WTC11 (cell line): Measurements from ENCODE around the gene CACNB1. TPM values are rescaled to one million over a fixed set of nuclear protein-coding genes. Genes with fewer than 3 reads are reported as not detected.

Source experiments
- ATAC-seq: fragments of 200-7000 bp; cut with Tn5 transposase; 2 replicates; pipeline ENCODE4 v1.10.0; 2021; ENCODE audit warnings: mild to moderate bottlenecking, moderate library complexity
- CTCF ChIA-PET: fragments of 300-600 bp; sonication (Branson Sonifier 250); formaldehyde crosslinking; loops from one replicate; lab custom pipeline; 2021; ENCODE audit warnings: antibody characterized with exemption; lab: Charles Lee
- POLR2A ChIA-PET: fragments of 350-600 bp; sonication (Branson Sonifier 250); formaldehyde crosslinking; loops from one replicate; lab custom pipeline; 2021; ENCODE audit warnings: antibody characterized with exemption; lab: Charles Lee
- DNase-seq: peaks from one replicate; pipeline ENCODE4 v3.0.0; 2021; ENCODE audit warnings: low spot score
- H3K27ac Mint-ChIP-seq: 2 replicates; pipeline ENCODE4 v1.8.0; 2021; ENCODE audit warnings: mixed read lengths
- H3K27me3 Mint-ChIP-seq: 2 replicates; pipeline ENCODE4 v1.8.0; 2021; ENCODE audit warnings: low read depth, mild to moderate bottlenecking, moderate library complexity, mixed read lengths
- H3K36me3 Mint-ChIP-seq: 2 replicates; pipeline ENCODE4 v1.8.0; 2021; ENCODE audit warnings: mixed read lengths
- H3K4me1 Mint-ChIP-seq: 2 replicates; pipeline ENCODE4 v1.8.0; 2022; ENCODE audit warnings: mixed read lengths
- H3K4me3 Mint-ChIP-seq: 2 replicates; pipeline ENCODE4 v1.8.0; 2021; ENCODE audit warnings: mild to moderate bottlenecking, moderate library complexity, mixed read lengths
- H3K9me3 Mint-ChIP-seq: 2 replicates; pipeline ENCODE4 v1.8.0; 2021; ENCODE audit warnings: mixed read lengths
- ATF1 ChIP-seq: sonication (generic); formaldehyde crosslinking; IDR thresholded peaks from 2 replicates; pipeline ENCODE4 v1.8.1; 2023; ENCODE audit warnings: mild to moderate bottlenecking, moderate library complexity, missing genetic modification reagents
- CREB1 ChIP-seq: sonication (generic); formaldehyde crosslinking; IDR thresholded peaks from 2 replicates; pipeline ENCODE4 v1.8.0; 2023; ENCODE audit warnings: mild to moderate bottlenecking, missing genetic modification reagents
- CREM ChIP-seq: sonication (generic); formaldehyde crosslinking; IDR thresholded peaks from 2 replicates; pipeline ENCODE4 v1.8.1; 2022; ENCODE audit warnings: mild to moderate bottlenecking, missing genetic modification reagents, moderate library complexity
- EMX1 ChIP-seq: fragments of 250-450 bp; sonication (Bioruptor Pico); IDR thresholded peaks from 2 replicates; pipeline ENCODE4 v1.8.0; 2021; ENCODE audit warnings: mild to moderate bottlenecking
- FOXJ3 ChIP-seq: sonication (generic); formaldehyde crosslinking; IDR thresholded peaks from 2 replicates; pipeline ENCODE4 v1.9.0; 2021; ENCODE audit warnings: missing genetic modification reagents, mild to moderate bottlenecking, borderline replicate concordance
- FOXP4 ChIP-seq: sonication (generic); formaldehyde crosslinking; IDR thresholded peaks from 2 replicates; pipeline ENCODE4 v1.8.0; 2022; ENCODE audit warnings: mild to moderate bottlenecking, missing genetic modification reagents
- IRF2 ChIP-seq: sonication (generic); formaldehyde crosslinking; IDR thresholded peaks from 2 replicates; pipeline ENCODE4 v1.8.0; 2022; ENCODE audit warnings: low read depth, missing genetic modification reagents, borderline replicate concordance
- MYBL2 ChIP-seq: sonication (generic); formaldehyde crosslinking; IDR thresholded peaks from 2 replicates; pipeline ENCODE4 v1.8.1; 2023; ENCODE audit warnings: mild to moderate bottlenecking, moderate library complexity, missing genetic modification reagents
- NR1H2 ChIP-seq: sonication (generic); formaldehyde crosslinking; IDR thresholded peaks from 2 replicates; pipeline ENCODE4 v1.9.0; 2021; ENCODE audit warnings: mild to moderate bottlenecking, moderate library complexity, missing genetic modification reagents
- SOX15 ChIP-seq: fragments of 250-450 bp; sonication (Bioruptor Pico); IDR thresholded peaks from 2 replicates; pipeline ENCODE4 v1.9.0; 2021; ENCODE audit warnings: mild to moderate bottlenecking
- SP1 ChIP-seq: sonication (generic); formaldehyde crosslinking; conservative IDR thresholded peaks from 2 replicates; pipeline ENCODE4 v1.8.1; 2022; ENCODE audit warnings: missing genetic modification reagents
- TCF7 ChIP-seq: sonication (generic); formaldehyde crosslinking; IDR thresholded peaks from 2 replicates; pipeline ENCODE4 v1.8.0; 2022; ENCODE audit warnings: mild to moderate bottlenecking, low read depth, missing genetic modification reagents, moderate library complexity
- TEAD4 ChIP-seq: sonication (generic); formaldehyde crosslinking; IDR thresholded peaks from 2 replicates; pipeline ENCODE4 v1.8.0; 2022; ENCODE audit warnings: mild to moderate bottlenecking, missing genetic modification reagents
- USF1 ChIP-seq: sonication (generic); formaldehyde crosslinking; IDR thresholded peaks from 2 replicates; pipeline ENCODE4 v1.8.0; 2022; ENCODE audit warnings: mild to moderate bottlenecking, missing genetic modification reagents
- ZNF219 ChIP-seq: sonication (generic); formaldehyde crosslinking; IDR thresholded peaks from 2 replicates; pipeline ENCODE4 v1.8.0; 2023; ENCODE audit warnings: missing genetic modification reagents, mild to moderate bottlenecking, borderline replicate concordance
- ZNF423 ChIP-seq: fragments of 250-450 bp; sonication (Bioruptor Pico); IDR thresholded peaks from 2 replicates; pipeline ENCODE4 v2.1.2; 2022; ENCODE audit warnings: mild to moderate bottlenecking, moderate library complexity
- ZSCAN18 ChIP-seq: fragments of 250-450 bp; sonication (Bioruptor Pico); IDR thresholded peaks from 2 replicates; pipeline ENCODE4 v2.1.2; 2022; ENCODE audit warnings: mild to moderate bottlenecking, moderate library complexity
- total RNA-seq: library from RNA; stranded (reverse); gene quantifications from 3 replicates; pipeline ENCODE4 v1.2.3, GENCODE V29; 2021
- TF ChIP-seq, protein P1 (sequence below): sonication (generic); formaldehyde crosslinking; IDR thresholded peaks from 2 replicates; pipeline ENCODE4 v1.8.0; 2023; ENCODE audit warnings: mild to moderate bottlenecking, missing genetic modification reagents
- TF ChIP-seq, protein P2 (sequence below): sonication (generic); formaldehyde crosslinking; IDR thresholded peaks from 2 replicates; pipeline ENCODE4 v1.8.1; 2023; ENCODE audit warnings: mild to moderate bottlenecking, missing genetic modification reagents, borderline replicate concordance

CACNB1 gene
- total RNA-seq, 1 experiment from 2014 or later: 17.0 TPM

DNA sequence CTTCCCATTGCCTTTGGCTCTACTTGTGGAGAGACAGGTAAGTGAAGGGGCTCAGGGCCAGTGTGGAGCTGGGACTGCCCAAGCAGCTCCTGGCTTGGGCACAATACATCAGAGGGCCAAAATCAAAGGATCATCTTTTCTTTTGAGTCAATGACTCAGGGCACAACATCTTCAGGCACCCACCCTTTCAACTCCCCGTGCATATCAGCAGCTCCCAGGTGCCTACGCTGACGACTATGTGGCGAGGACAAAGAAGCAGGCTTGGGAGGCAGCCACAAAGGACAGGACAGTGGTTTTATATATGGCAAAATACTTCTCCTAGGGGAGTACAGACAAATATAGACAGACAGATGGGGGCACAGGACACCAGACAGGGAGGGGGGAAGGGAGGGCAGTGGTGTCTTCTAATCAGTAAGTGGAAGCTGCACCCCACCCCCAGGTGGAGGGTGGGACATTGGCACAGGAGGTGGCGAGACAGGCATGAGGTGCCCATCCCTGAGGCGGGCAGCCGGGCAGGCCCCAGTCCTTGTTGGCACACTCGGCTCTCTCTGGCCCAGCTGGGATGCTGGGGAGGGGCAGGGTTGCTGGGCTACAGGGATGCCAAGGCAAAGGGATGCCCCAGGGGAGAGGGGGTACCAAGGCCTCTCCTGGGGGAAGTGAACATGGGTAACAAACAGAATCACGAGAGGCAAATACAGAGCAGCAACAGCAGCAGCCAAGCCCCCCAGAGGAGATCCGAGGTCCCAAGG is 23.8 kb downstream of the CACNB1 start:
- DNase-seq (no peak), ATAC-seq (no peak)
- POLR2A ChIA-PET: interaction anchor here (2.1 kb wide), 1 partner anchor 8 kb away, joined by 21 read pairs; the partner anchor contains the start of gene ARL5C
- TF ChIP-seq TCF7 (CRISPR knock-in tag): no peak
- H3K27me3 Mint-ChIP-seq: peaks cover 22% of the 10 kb centered on the region
- H3K4me3 Mint-ChIP-seq: no peak overlapping the region
- H3K27ac Mint-ChIP-seq: no peak overlapping the region
- peaks cover 41% of the 10 kb centered on the region for H3K4me1 Mint-ChIP-seq
- peaks cover 6% of the 10 kb centered on the region; the same call in 1 of the 2 replicates for H3K36me3 Mint-ChIP-seq
- CTCF ChIA-PET: interaction anchor here (0.6 to 4.2 kb wide), 42 partner anchors 10 to 637 kb away, joined by 3 to 284 read pairs (median 6); partner anchors contain the start of genes ARL5C, CACNB1, FBXO47 and LASP1NB
- H3K9me3 Mint-ChIP-seq: peaks cover 4% of the 10 kb centered on the region

GRCh38 chr17:39173080-39173479 is 24.4 kb downstream of the CACNB1 start:
- POLR2A ChIA-PET: no interaction called here
- CTCF ChIA-PET: interaction anchor here (0.6 to 4.2 kb wide), 10 partner anchors 9 to 206 kb away, joined by 3 to 284 read pairs (median 40); partner anchors contain the start of genes ARL5C, CACNB1, FBXO47 and PLXDC1
- DNase-seq: no peak
- peaks cover 22% of the 10 kb centered on the region for H3K27me3 Mint-ChIP-seq
- TF ChIP-seq IRF2 (CRISPR knock-in tag) (no peak), FOXP4 (CRISPR knock-in tag) (no peak), MYBL2 (CRISPR knock-in tag) (no peak), ZNF219 (CRISPR knock-in tag) (no peak), USF1 (CRISPR knock-in tag) (no peak), TCF7 (CRISPR knock-in tag) (no peak), NR1H2 (CRISPR knock-in tag) (no peak), ATF1 (CRISPR knock-in tag) (no peak), SOX15 (CRISPR knock-in tag) (no peak), TEAD4 (CRISPR knock-in tag) (no peak), SP1 (CRISPR knock-in tag) (no peak), ZNF423 (CRISPR knock-in tag) (no peak), FOXJ3 (no peak), EMX1 (CRISPR knock-in tag) (no peak), CREB1 (CRISPR knock-in tag) (no peak), ZSCAN18 (CRISPR knock-in tag) (no peak), CREM (CRISPR knock-in tag) (no peak)
- TF ChIP-seq, protein P1, sequence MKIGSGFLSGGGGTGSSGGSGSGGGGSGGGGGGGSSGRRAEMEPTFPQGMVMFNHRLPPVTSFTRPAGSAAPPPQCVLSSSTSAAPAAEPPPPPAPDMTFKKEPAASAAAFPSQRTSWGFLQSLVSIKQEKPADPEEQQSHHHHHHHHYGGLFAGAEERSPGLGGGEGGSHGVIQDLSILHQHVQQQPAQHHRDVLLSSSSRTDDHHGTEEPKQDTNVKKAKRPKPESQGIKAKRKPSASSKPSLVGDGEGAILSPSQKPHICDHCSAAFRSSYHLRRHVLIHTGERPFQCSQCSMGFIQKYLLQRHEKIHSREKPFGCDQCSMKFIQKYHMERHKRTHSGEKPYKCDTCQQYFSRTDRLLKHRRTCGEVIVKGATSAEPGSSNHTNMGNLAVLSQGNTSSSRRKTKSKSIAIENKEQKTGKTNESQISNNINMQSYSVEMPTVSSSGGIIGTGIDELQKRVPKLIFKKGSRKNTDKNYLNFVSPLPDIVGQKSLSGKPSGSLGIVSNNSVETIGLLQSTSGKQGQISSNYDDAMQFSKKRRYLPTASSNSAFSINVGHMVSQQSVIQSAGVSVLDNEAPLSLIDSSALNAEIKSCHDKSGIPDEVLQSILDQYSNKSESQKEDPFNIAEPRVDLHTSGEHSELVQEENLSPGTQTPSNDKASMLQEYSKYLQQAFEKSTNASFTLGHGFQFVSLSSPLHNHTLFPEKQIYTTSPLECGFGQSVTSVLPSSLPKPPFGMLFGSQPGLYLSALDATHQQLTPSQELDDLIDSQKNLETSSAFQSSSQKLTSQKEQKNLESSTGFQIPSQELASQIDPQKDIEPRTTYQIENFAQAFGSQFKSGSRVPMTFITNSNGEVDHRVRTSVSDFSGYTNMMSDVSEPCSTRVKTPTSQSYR: no peak
- TF ChIP-seq, protein P2, sequence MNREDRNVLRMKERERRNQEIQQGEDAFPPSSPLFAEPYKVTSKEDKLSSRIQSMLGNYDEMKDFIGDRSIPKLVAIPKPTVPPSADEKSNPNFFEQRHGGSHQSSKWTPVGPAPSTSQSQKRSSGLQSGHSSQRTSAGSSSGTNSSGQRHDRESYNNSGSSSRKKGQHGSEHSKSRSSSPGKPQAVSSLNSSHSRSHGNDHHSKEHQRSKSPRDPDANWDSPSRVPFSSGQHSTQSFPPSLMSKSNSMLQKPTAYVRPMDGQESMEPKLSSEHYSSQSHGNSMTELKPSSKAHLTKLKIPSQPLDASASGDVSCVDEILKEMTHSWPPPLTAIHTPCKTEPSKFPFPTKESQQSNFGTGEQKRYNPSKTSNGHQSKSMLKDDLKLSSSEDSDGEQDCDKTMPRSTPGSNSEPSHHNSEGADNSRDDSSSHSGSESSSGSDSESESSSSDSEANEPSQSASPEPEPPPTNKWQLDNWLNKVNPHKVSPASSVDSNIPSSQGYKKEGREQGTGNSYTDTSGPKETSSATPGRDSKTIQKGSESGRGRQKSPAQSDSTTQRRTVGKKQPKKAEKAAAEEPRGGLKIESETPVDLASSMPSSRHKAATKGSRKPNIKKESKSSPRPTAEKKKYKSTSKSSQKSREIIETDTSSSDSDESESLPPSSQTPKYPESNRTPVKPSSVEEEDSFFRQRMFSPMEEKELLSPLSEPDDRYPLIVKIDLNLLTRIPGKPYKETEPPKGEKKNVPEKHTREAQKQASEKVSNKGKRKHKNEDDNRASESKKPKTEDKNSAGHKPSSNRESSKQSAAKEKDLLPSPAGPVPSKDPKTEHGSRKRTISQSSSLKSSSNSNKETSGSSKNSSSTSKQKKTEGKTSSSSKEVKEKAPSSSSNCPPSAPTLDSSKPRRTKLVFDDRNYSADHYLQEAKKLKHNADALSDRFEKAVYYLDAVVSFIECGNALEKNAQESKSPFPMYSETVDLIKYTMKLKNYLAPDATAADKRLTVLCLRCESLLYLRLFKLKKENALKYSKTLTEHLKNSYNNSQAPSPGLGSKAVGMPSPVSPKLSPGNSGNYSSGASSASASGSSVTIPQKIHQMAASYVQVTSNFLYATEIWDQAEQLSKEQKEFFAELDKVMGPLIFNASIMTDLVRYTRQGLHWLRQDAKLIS (CRISPR knock-in tag): no peak
- TF ChIP-seq, all 79 proteins: peak for 0
- Mint-ChIP-seq H3K27ac (no peak overlapping the region), H3K36me3 (peaks cover 6% of the 10 kb centered on the region), H3K9me3 (peaks cover 9% of the 10 kb centered on the region), H3K4me1 (peaks cover 41% of the 10 kb centered on the region), H3K4me3 (no peak overlapping the region)
- ATAC-seq: no peak
